LNCAP (cell line): Measurements from ENCODE around the gene PRKCH.

Experiments
- CTCF ChIP-seq: fragments of 450-650 bp; IDR thresholded peaks from 2 replicates; pipeline ENCODE4 v1.5.1; 2017; ENCODE audit warnings: mild to moderate bottlenecking

The PRKCH gene

GRCh38 chr14:61517911-61518384 lies 196.6 kb downstream of the PRKCH start:
- no peak for TF ChIP-seq CTCF

- TF ChIP-seq CTCF: no peak
These were observed 197.0 kb downstream of the PRKCH start for GRCh38 chr14:61518403-61518802.

GRCh38 chr14:61519106-61519505 lies 197.7 kb downstream of the PRKCH start:
- TF ChIP-seq CTCF: no peak

DNA sequence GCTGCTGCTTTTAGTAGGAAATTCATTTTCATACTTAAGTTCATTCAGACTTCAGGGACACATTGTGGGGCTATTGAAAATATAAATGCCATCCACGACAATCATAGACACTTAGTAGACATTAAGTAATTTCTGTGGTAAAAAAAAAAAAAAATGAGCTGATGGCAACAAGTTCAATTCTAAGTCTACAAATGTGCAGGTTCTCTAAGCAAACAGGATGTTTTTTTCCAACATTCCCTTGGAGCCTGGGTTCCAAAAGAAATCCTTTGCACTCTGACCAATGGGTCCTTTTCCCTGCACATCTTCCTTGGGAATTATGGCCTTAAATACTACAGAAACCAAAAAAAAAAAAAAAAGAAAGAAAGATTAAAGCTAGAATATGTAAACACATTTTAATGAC lies 198.4 kb downstream of the PRKCH start:
- TF ChIP-seq CTCF: no peak

DNA sequence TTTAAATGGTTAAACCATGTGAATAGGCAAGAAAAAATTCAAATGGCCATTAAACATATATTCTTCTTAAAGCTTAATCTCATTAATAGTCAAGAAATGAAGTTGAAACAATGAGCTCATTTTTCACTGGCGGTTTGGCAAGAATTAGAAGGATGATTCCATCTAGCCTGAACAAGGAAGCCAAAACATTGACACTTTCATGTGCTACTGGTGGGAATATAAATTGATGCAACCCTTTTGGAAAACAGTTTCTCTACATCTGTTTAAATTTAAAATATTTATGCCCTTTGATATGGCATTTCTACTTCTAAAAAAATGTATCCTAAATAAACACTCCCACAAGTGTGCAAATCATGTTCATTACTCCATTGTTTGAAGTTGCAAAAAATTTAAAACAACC lies 199.2 kb downstream of the PRKCH start:
- no peak for TF ChIP-seq CTCF

GRCh38 chr14:61521773-61522172 lies 200.4 kb downstream of the PRKCH start:
- TF ChIP-seq CTCF: no peak

DNA sequence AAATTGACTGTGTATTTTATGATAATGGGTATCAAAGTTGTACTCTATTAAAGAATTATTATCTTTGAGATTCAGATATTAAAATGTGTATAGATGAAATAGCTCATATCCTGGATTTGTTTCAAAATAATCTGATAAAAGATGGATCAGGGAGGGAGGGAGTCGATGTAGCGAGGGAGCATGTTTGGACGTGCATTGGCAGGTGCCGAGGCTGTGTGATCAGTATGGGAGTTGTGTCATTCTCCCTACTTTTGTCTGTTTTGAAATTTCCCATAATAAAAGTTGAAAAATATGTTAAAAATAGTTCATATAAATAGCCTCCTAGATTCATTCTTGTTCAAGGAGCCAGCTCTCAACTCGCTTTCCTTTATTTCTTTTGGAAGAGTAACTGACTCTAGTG lies 202.4 kb downstream of the PRKCH start:
- no peak for TF ChIP-seq CTCF

DNA sequence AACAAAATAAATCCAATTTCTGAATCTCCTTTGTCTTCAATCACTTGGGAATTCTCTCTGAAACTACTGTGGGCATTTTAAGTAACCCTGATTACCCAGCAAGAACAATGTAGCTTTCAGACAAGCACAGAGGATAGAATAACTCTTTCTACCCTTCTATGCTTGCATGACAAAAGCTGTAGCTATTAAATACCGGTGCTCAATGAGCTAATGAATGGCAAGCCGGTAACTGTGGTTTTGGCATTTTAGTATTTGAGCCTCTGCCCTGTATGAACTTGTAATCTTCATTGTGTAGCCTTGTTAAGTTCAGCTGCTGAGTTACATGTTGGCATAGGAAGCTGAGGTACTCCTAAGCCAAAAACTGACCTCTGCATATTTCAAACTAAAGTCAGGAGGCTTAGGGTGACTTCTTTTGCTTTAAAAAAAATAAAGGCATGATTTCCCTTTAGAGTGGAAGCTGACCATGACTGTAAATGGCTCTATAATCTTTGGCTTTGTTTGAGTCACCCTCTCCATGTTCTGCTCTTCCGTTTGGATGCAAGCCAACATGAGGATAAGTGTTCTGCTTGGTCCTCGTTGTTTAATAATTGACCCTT lies 202.9 kb downstream of the PRKCH start:
- no peak for TF ChIP-seq CTCF
